Measurements from ENCODE around the gene MON1A. TPM values are rescaled to one million over a fixed set of nuclear protein-coding genes. Genes with fewer than 3 reads are reported as not detected.
"Not testable (repeated sequence)": the region's sequence is repeated elsewhere in the genome, so short reads cannot be mapped to it uniquely, and the experiment has no call there.

MON1A gene
- total RNA-seq, 1 donor from 2014 or later, result 18.1 TPM

DNA sequence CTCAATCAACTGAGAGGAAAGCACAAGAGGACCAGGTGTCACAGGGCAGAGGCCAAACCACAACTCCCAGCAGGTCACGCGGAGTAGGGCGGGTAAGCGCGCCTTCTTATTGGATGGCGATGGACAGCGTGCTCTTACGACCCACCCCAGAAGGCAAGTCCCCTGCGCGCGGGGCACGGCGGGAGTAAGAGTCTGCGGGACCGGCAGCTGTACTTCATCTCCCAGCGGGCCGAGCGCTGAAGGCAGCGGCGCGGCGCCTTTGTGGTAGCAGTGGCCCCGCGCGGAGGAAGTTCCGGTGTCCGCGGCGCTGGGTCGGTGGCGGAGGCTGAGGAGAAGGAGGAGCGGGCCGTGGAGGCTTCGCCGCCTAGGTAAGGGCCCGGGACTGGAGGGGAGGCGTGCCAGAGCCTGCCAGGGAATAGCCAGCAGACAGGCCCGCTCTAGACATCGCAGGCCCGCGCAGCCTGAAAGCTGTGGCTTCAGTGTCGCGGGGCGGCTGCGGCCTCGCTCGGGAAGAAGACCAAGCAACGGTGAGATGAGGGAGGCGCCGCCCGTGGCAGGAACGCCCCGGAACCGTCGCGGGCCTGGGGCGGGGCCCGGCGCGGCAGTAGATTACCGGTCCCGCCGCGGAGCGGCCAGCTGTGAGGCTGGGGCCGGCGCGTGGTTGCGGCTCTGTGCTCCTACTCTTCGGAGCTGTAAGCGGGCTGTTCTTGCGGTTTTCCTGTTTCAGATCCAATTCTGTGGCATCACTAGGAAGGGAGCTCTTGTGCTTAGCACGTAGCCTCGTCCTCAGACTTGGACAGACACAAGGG is 10.5 kb upstream of the MON1A start, which contains the start of gene RBM6:
RBM6 (plus strand) TSS at position 293 of the 809 bp plus-strand sequence. CDS start 22,492 bp downstream, outside the sequence.
- no peaks in the 10 kb centered on the region for H3K36me3 ChIP-seq (ENCODE audit: control insufficient read depth, insufficient read depth, low read length)
- no peaks in the 10 kb centered on the region for H3K27me3 ChIP-seq (ENCODE audit: control insufficient read depth, insufficient read depth, low read length)
- peak; percentile 92 for DNase-seq (ENCODE audit: low read depth)
- H3K4me3 ChIP-seq (ENCODE audit: low read depth, low read length), result peak within 1 kb of the TSS; percentile 81
- TF ChIP-seq, protein P1, sequence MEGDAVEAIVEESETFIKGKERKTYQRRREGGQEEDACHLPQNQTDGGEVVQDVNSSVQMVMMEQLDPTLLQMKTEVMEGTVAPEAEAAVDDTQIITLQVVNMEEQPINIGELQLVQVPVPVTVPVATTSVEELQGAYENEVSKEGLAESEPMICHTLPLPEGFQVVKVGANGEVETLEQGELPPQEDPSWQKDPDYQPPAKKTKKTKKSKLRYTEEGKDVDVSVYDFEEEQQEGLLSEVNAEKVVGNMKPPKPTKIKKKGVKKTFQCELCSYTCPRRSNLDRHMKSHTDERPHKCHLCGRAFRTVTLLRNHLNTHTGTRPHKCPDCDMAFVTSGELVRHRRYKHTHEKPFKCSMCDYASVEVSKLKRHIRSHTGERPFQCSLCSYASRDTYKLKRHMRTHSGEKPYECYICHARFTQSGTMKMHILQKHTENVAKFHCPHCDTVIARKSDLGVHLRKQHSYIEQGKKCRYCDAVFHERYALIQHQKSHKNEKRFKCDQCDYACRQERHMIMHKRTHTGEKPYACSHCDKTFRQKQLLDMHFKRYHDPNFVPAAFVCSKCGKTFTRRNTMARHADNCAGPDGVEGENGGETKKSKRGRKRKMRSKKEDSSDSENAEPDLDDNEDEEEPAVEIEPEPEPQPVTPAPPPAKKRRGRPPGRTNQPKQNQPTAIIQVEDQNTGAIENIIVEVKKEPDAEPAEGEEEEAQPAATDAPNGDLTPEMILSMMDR (IDR thresholded peaks at IDR 0.05; ENCODE audit: insufficient read depth, low read length, poor library complexity, severe bottlenecking), result no peak

- H3K27me3 ChIP-seq (ENCODE audit: control insufficient read depth, insufficient read depth, low read length), result no peaks in the 10 kb centered on the region
- TF ChIP-seq, protein P1 (IDR thresholded peaks at IDR 0.05; ENCODE audit: insufficient read depth, low read length, poor library complexity, severe bottlenecking), result no peak
- no peak for DNase-seq (ENCODE audit: low read depth)
- H3K4me3 ChIP-seq (ENCODE audit: low read depth, low read length), result no peak overlapping the region
- no peaks in the 10 kb centered on the region for H3K36me3 ChIP-seq (ENCODE audit: control insufficient read depth, insufficient read depth, low read length)
Observed at GRCh38 chr3:49937090-49937489, 7.5 kb upstream of the MON1A start.

GRCh38 chr3:49932281-49932680 is 2.7 kb upstream of the MON1A start:
- not testable (repeated sequence) for H3K27me3 ChIP-seq (ENCODE audit: control insufficient read depth, insufficient read depth, low read length); H3K4me3 ChIP-seq (ENCODE audit: low read depth, low read length); DNase-seq (ENCODE audit: low read depth); H3K36me3 ChIP-seq (ENCODE audit: control insufficient read depth, insufficient read depth, low read length)

DNA sequence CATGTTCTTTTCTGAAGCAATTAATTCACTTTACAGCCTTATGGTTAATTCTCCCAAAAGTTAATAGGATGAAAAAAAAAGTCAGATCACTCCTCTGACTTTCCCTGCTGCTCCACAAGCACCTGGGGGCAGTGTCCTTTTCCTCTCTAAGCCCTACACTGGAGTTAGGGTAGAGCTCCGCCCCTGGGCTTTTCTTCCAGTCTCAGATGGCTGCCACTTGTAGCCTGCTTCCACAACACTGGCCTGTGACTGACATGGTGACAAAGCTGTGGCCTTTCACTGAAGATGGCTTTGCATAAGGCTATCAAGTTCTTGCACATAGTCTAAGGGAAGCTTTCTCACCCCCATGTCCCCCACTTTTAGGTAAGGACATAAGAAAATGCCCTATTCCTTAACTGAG is 1.3 kb upstream of the MON1A start:
- H3K36me3 ChIP-seq (ENCODE audit: control insufficient read depth, insufficient read depth, low read length), result no peaks in the 10 kb centered on the region
- no peak for DNase-seq (ENCODE audit: low read depth)
- TF ChIP-seq, protein P1 (IDR thresholded peaks at IDR 0.05; ENCODE audit: insufficient read depth, low read length, poor library complexity, severe bottlenecking), result peak; percentile 12
- H3K4me3 ChIP-seq (ENCODE audit: low read depth, low read length), result no peak overlapping the region
- H3K27me3 ChIP-seq (ENCODE audit: control insufficient read depth, insufficient read depth, low read length), result no peaks in the 10 kb centered on the region

- TF ChIP-seq, protein P1 (IDR thresholded peaks at IDR 0.05; ENCODE audit: insufficient read depth, low read length, poor library complexity, severe bottlenecking), result no peak
- H3K36me3 ChIP-seq (ENCODE audit: control insufficient read depth, insufficient read depth, low read length), result no peaks in the 10 kb centered on the region
- H3K27me3 ChIP-seq (ENCODE audit: control insufficient read depth, insufficient read depth, low read length), result no peaks in the 10 kb centered on the region
- no peak for DNase-seq (ENCODE audit: low read depth)
- peak overlapping the region; percentile 79 for H3K4me3 ChIP-seq (ENCODE audit: low read depth, low read length)
Observed at GRCh38 chr3:49930168-49930690, 618 bp upstream of the MON1A start.

DNA sequence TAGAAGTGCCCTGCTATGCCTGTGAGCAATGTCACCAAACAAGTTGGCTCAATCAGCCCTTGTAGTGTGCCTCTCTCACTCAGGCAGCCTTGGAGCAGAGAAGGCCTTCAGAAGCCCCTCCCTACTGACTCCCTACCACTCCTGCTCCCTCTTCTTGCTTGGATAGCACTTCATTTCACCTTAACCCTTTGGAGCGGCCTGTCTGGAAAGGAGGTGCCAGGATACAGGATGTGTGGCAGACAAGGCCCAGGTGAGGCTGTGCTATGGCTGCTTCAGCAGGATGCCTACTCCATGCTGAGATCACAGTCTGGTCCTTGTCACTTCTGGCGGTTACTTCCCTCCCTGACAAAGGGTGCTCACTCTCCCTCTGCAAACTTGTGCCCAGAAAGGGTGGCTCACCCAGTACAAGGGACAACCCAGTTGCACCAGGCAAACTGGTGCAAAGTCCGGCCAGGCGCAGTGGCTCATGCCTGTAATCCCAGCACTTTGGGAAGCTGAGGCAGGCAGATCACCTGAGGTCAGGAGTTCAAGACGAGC is 1.1 kb downstream of the MON1A start:
- TF ChIP-seq, protein P1 (IDR thresholded peaks at IDR 0.05; ENCODE audit: insufficient read depth, low read length, poor library complexity, severe bottlenecking), result no peak
- no peaks in the 10 kb centered on the region for H3K36me3 ChIP-seq (ENCODE audit: control insufficient read depth, insufficient read depth, low read length)
- no peak for DNase-seq (ENCODE audit: low read depth)

More for the DNA sequence above, 1.1 kb downstream of the MON1A start:
- no peak overlapping the region for H3K4me3 ChIP-seq (ENCODE audit: low read depth, low read length)
- H3K27me3 ChIP-seq (ENCODE audit: control insufficient read depth, insufficient read depth, low read length), result no peaks in the 10 kb centered on the region
